Epithelial cell of prostate (primary cell): Measurements from ENCODE around the gene ROR2.
A peak's percentile ranks its signal among the peaks of the same experiment; 100 is the strongest.

Experiments
- DNase-seq: peaks from one replicate; pipeline ENCODE4 v3.0.0-alpha.2; 2011; ENCODE audit warnings: low read depth, low spot score
- H3K27ac ChIP-seq: fragments of 450-650 bp; 2 replicates; pipeline ENCODE4 v1.5.1; 2017; ENCODE audit warnings: mild to moderate bottlenecking

The ROR2 gene

DNA sequence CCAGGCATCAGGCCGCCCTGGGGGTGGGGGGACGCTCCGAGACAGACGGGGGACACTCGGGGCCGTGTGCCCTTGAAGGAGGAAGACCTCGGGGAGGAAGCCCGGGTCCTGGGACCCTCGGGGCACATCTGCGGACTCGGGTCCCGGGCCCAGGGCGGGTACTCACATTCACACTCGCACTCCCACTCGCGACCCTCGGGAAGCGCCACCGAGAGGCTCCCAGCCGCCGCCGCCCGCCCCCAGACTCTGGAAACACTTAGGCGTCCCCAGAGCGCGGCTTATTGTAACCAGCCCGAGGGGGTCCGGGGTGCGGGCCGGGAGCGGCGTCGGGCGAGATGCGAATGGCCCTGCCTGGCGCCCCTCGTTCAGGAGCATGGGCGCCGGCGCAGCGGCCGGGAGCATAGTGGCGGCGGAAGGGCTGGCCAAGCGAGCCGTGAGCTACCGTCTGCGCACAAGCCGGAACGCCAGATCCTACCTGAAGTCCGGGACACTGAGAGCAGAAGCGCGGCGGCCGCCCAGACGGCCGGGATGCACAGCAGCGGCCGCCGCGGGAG, 559 bp downstream of the ROR2 start:
- no peak for DNase-seq
- peak overlapping the region; percentile 49 for H3K27ac ChIP-seq

DNA sequence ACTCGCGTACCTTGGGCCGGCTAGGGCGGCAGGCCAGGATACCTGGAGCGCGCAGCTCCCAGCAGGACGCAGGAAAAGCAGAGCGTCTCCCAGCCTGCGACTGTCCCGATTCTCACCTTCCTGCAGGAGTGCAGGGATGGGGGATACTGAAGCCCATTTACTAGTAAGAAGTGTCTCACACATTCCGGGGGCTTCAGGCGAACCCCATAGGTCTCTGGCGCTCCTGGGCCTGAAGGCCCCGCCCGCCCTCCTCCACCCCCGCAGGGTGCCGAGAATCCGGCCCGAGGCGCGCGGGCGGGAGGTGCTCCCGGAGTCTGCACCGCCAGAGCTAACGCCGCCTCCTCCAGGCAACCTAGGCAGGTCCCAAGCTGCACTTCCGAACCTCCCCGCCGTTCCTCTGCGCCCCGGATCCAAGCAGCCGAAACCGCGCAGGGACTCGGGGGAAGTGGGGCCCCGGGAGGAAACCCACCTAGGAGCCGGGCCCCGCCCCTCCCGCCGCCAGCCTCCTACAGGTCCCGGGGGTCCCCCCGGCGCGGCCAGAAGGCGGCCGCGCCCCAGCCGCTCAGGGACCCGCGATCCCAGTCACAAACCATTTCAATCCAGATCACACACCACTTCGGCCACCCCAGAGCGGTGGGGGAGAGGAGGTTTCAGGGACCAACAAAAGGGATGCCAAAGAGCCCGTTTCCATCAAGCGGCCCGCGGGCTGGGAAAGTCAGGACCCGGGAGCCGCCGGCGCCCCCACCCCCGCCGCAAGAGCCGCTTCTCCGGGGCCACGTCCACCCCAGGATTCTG, 1.2 kb downstream of the ROR2 start:
- peak overlapping the region; percentile 49 for H3K27ac ChIP-seq
- DNase-seq, result no peak

DNA sequence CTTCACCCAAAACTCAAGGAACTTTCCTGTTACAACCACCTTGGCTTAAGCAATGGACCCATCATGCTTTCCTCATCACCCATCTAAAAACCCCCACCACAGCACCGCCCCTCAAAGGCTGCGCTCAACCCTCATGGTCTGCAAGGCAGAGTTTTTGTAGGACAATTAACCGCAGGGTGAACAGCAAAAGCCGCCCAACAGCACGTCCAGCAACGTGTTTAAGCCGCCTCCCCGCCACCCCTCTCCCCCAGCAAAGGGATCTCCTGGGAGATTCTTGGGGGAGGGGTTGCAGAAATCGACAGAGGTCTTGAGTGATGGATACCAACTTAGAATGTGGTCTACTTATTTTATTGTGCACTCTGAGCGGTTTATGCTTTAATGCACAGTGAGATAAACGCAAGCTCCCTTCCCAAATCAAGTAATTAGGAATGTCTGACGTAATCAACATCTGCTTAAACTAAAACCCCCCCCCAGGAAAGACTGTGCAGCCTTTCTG, 1.9 kb downstream of the ROR2 start:
- DNase-seq, result no peak
- H3K27ac ChIP-seq, result peak overlapping the region; percentile 49

DNA sequence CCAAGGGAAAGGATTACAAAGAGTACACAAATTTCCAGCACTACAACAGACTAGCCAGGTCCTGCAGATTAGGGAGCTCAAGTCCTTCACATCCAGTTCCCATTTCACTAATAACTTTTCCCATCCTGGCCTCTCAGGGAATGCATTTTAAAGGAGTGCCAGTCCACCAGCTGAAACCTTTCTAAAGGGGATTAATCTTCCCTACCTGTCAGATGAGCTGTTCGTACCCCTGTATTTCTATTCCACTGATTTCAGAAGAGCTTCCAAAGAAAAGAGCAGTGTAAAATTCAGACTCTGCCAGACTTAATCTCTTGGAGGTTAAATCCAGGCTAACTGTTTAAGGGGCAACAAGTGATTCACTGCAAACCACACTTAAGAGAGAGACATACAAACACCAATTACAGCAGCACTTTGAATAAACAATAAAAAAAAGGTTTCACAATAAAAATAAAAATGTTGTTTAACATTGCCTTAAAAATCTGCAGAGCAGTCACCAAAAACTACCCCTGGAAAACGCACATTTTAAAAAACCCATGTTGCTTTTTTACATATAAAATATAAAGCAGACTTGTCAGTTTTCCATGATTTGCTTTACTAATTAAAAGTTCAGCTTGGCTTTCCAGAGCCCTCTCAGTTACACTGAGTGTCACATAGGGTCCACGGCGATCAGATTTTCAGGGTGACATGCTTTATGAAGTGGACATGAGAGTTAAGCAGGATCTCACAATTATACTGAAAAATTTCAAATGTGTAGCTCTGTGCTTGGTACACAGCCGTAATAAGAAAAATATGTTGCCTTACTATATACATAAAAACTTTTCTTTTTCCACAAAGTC, 3.2 kb downstream of the ROR2 start:
- H3K27ac ChIP-seq, result no peak overlapping the region
- no peak for DNase-seq

DNA sequence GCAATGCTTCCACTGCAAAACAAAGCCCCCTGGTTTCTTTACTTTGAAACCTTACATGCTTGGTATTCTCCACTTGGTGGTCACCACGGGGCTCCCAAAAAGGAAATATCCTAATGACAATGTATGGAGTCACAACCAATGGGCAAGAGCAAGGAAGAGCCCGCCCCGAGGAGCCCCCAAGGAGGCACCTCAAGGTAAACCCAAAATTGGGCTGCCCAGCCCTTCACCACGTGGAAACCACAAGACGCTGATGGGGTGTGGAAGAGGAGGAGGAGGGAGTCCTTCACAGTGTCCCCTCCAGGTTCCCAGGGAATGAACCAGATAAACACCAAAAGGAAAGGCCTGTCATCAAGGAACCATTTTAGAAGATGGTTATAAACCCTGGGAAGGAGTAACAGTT, 3.8 kb downstream of the ROR2 start:
- DNase-seq, result no peak
- no peak overlapping the region for H3K27ac ChIP-seq

DNA sequence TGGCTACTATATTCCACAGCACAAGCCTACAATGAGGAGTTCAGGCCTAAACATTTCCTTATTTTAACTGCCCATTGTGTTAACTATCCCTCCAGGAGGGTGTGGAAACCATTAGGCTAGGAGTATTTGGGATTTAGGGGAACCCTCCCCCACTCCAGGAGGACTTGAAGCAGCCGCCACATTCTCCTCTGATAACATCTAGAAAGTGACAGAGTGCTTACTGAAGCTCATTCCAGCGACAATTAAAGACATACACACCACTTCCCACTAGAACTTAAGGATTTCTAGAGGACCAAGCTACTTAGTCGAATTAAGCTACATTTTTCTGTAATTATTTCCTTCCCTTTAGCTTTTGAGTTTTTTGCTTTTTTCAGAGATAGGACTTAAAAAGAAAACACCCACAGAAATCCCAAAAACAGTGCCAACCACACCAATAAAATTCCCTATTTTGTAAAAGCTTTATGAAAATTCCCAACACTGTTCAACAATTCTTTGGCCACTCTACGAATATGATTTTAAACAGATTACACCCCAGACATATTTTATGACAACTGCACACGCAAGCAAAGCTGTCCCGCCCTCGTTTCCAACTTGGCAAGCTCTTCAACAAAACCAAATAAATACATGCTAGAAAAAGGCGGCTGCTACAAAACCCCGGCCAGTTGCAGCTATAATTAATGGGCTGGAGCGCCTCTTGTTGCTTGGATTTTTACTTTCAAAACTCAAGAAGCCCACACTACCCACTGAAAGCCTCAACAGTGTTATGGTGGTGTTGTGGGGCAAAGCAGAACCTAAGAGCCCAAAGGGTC, 4.5 kb downstream of the ROR2 start:
- DNase-seq, result no peak
- H3K27ac ChIP-seq, result no peak overlapping the region

DNA sequence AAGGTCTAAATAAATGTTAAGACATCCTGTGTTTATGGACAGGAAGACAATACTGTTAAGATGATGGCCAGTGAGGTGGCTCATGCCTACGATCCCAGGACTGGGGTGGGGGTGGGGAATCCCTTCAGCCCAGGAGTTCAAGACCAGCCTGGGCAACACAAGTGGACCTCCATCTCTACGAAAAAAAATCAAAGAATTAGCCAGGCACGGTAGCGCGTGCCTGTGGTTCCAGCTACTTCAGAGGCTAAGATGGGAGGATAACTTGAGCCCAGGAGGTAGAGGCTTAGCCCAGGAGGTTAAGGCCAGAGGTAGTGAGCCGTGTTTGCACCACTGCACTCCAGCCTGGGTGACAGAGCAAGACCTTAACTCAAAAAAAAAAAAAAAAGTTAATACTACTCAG, 5.3 kb downstream of the ROR2 start:
- no peak overlapping the region for H3K27ac ChIP-seq
- no peak for DNase-seq

DNA sequence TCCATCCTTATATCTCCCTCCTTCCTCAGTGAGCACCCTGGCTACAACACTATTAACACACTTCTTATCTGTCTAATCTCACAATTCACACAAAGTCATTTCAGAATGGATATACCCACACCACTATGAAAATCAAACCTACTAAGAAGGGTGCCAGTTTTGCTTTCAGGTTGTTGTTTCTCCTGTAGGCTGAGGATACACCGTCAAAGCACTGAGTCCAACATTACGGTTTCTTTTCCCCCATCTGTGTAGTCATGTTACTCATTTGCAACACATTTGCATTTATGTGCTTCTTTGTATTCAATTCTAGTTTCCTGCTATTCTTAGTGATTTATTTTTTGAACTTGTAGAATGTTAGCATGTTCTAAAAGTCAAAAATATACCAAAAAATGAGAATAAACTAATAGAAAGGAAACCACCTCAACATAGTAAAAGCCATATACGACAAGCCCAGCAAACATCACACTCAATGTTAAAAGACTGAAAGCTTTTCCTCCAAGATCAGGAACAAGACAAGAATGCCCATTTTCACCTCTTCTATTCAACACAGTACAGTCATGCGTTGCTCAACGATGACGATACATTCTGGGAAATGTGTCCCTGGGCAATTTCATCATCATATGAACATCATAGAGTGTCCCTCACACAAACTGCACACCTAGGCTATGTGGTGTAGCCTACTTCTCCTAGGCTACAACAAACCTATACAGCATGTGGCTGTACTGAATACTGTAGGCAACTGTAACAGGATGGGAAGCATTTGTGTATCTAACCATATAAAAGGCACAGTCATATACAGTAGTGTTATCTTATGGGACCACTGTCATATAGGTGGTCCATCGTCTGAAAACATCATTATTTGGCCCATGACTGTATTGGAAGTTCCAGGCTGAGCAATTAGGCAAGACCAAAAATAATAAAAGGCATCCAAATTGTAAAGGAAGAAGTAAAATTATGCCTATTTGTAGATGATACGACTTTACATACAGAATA, 6.3 kb downstream of the ROR2 start:
- DNase-seq, result no peak
- H3K27ac ChIP-seq, result no peak overlapping the region

DNA sequence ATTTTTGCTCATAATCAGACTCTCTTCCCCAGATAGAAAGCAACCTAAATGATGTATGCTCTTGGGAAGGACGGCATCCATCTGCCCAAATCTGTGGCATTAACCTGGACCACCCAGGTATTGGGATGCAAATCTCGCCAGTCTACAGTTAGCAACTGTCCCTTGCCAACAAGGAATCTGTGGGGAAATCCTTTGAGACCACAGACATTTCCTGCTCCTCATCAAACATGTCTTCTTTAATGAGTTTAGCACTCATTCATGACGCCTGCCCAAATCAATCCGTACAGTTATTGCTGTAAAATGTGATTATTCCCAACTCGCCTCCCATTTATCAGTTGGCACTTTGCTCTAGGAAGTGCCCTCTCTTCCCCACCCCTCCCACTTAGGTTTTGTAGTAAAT, 7.8 kb downstream of the ROR2 start:
- DNase-seq, result no peak
- H3K27ac ChIP-seq, result no peak overlapping the region

DNA sequence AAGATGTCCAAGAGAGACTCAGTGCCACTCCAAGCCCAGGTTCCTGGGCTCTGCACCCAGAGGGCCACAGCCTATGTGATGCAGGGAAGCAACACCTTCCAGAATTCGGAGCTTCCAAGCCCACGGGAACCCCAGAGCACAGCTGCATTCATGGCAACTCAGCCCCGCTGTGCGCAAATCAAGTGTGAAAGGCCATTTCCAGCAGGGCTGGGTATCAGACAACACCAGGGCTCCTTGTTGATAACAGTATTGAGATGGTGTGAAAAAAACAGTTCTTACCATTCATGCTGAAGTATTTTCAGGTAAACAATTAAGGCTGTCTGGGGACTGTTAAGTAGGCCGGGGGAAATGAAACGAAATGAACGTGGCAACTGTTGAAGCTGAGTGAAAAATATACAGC, 10.1 kb downstream of the ROR2 start:
- no peak overlapping the region for H3K27ac ChIP-seq
- DNase-seq, result no peak

DNA sequence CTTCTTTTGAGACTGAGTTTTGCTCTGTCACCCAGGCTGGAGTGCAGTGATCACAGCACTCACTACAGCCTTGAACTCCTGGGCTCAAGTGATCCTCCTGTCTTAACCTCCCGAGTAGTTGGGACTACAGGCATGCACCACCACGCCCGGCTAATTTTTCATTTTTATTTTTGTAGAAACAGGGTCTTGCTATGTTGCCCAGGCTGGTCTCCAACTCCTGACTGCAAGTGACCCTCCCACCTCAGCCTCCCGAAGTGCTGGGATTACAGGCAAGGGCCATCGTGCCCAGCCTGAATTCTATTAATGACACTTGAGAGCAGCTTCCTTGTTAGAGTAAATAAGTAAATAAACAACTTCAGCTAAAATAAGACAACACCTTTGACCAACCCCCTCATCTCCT, 12.3 kb downstream of the ROR2 start:
- no peak for DNase-seq
- H3K27ac ChIP-seq, result no peak overlapping the region

DNA sequence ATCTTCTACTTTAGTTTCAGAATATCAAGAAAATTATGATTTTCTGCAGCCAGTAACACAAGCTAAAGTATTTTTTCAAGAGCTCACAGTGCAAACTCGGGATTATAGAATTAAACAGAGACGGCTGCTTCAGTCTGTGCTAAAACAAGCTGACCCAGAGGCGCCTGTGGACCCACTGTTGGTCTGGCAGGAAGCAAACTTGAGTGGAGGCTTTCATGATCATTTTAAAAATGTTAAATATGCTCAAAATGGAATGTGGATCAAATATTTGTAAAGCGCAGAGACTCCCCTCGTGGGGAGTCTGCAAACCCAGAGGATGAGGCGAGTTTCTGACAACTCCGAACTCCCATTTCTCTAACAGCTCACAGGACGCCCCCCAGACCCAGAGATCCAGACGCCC, 13.0 kb downstream of the ROR2 start:
- H3K27ac ChIP-seq, result no peak overlapping the region
- DNase-seq, result no peak

DNA sequence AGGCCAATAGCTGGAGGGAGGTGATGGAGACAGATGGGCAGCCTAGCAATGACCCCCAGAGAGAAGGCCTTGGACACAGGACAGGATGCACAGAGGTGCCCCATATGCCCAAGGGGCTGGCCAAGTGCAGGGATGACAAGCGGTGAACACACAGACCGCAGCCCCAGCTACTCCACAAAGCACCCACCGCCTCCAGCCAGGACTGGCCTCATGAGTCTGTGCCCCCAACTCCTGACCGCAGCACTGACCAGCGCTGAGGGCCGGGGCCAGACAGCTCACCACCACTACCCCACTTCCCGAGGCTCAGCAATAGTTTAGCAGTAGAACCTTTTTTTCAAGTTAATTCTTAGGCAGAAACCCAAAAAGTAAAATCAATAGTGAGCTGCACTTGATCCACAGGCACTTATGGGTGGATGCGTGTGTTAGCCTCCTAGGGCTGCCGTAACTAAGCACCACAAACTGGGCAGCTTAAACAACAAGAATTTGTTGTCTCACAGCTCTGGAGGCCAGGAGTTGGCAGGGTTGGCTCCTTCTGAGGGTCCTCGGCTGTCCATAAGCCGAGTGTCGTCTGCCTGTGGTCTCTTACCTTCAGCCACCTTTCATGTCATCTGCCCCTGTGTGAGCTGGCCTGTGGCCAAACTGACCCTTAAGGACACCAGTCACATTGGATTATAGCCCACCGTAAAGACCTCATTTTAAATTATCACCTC, 14.1 kb downstream of the ROR2 start:
- H3K27ac ChIP-seq, result no peak overlapping the region
- no peak for DNase-seq

DNA sequence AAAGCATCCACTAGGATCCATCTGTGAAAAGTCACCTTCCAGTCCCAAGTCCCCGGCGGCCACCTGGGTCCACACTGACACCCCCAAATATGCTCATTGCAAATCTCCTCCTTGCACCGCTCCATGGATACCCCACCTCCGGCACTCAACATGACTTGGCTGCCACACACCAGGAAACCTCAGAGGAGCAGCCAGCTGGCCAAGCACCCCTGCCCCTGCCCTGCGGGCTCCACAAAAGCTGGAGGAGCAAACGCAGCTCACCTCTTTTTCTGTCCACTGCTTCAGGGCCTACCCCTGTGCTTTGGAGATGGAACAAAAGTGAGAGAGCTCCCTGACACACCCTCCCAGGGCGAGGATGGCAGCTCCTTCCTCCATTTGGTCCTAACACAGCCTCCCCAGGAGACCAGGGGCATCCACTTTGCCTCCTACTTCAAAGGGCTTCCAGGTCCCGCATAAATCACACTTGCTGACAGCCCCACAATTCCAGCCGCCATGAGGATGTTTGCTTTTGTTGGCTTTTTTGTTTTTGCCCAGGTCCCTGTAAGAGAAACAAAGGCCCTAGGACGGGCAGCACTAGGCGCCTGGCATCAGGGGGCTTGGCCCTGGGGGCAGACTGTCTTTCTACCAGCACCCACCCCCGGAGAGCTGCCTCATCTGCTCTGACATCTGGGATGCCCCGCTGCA, 14.8 kb downstream of the ROR2 start:
- H3K27ac ChIP-seq, result no peak overlapping the region
- no peak for DNase-seq

DNA sequence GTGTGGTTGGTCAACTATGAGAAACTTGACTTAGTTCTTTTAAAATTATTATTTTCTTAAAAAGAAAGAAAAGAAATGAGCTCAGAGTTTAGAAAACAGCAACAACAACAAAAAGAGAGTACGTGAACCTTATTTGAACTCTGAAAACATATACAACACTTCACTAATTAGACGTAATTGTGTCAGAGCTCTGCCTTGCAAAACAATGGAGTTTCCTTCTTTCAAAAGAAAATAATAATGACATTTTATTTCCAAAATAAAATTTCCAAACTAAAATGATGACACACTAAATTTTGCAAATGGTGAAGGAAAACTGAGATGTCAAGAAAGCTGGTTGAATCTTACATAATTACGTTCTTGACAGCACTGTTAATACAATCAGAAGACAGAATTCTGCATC, 15.4 kb downstream of the ROR2 start:
- H3K27ac ChIP-seq, result no peak overlapping the region

DNA sequence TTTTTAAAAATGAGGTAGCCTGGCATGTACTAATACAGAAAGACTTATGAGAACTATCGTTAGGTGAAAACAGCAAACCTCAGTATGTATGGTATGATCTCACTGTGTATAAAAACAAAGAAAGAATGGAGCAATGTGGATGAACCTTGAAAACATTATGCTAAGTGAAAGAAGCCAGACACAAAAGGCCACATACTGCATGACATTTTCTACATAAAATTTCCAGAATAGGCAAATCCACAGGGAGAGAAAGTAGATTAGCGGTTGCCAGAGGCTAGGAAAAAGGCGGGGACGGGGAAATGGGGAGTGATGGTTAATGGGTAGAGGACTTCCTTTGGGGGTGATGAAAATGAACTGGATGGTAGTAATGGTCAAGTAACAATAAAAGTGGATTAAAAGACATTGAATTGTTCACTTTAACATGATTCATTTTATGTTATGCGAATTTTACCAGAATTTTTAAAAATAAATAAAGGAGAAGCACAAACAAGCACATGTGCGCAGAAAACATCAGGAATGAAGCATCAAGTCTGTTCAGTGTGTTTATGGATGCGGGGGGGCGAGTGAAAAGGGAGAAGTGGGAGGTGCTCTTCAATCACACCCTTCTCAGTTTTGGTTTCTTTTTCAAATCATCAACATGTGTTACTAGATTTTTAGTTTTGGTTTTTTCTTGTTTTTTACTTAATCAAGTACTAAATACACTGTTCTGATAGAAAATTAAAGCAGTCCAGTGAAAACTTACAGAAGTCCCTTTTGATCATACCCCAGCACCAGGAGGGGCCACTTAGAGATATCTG, 16.3 kb downstream of the ROR2 start:
- DNase-seq, result no peak
- no peak overlapping the region for H3K27ac ChIP-seq

More for the DNA sequence above, 15.4 kb downstream of the ROR2 start:
- no peak for DNase-seq

DNA sequence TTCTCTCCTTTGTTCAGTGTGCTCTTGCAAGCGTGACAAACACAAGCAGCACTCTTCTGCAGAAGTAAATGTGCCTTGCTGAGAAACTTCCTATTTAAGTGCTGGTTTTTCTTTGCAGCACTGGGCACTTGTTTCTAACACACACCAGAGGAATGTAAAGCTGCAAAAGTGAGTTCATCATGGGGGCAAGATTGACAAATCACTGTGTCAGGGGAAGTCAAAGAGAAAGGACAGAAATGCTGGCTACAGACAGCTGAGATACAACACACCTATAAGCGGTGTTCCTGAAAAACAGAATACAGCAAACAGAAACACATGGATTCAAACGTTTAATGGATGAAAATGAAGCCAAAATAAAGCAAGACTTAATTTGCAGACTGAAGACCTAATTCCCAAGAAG, 19.6 kb downstream of the ROR2 start:
- no peak for DNase-seq
- H3K27ac ChIP-seq, result no peak overlapping the region
